ENCODE results near the gene CXCL8. TPM values are rescaled to one million over a fixed set of nuclear protein-coding genes. Genes with fewer than 3 reads are reported as not detected.

Gene CXCL8
- total and polyA plus RNA-seq, 2 of the 8 experiments (the other 6 are each of a cell fraction or from before 2014, with no cell fraction given), result not detected

DNA sequence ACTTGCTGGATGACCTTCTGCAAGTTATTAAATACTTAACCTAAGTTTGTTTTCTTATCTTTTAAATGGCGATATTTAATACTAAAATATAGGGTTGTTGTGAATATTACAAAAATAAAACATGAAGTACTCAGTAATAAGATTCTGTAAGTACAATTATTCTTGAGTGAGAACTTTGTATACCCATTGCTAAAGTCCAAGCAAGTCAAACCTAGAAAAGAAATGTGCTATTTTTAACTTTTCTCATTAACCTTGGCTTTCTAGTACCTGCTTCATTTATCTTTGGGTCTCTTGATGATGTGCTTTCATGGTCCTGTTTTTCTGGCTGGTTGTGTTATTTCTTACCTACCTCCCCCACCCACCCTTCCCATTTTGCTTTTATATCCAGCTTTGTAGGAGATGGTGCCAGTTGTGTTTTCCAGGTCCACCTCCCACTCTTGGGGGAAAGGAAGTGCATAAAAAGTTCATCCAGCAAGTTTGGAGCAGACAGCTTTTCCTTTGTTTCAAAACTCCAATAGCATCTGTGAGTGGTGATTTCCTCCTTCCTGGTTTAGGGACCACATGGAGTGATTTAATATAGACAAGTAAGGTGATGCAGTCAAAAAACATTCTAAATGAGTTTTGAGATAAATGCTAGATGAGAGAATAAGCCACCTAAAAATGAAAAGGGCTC is 7.5 kb upstream of the CXCL8 start:
- H3K56ac ChIP-seq (replicated peaks; ENCODE audit: insufficient read length, low read depth, low read length), result no peak overlapping the region
- no peak overlapping the region for H2BK12ac ChIP-seq (ENCODE audit: low read depth, low read length)
- ChIA-PET CTCF (ENCODE audit: partially characterized antibody) (interaction anchor here (4.1 kb wide), 1 partner anchor 401 kb away, joined by 30 read pairs; no protein-coding TSS in a partner anchor), POLR2A (ENCODE audit: partially characterized antibody) (no interaction called here)
- 79% methylated on average over 1 of the region's 1 CpG; no CpG with 5 or more reads in 1 of the 2 experiments for WGBS, 2 experiments (ENCODE audit: extremely low coverage in 1 of 2, insufficient coverage in 1 of 2, insufficient read length in 1 of 2, insufficient replicate concordance in 2 of 2, low coverage in 1 of 2, low lambda C conversion rate in 2 of 2, missing lambda C conversion rate in 1 of 2)
- H2AK5ac ChIP-seq (ENCODE audit: low read depth, low read length), result no peak overlapping the region
- H3K27me3 ChIP-seq (replicated peaks in 1 of 4; ENCODE audit: control insufficient read depth in 3 of 4, extremely low read depth in 1 of 4, insufficient read depth in 3 of 4, low read length in 3 of 4), result no peaks in the 10 kb centered on the region
- H3K79me1 ChIP-seq (ENCODE audit: low read depth, low read length), result no peaks in the 10 kb centered on the region
- no peak overlapping the region for H3K9ac ChIP-seq (replicated peaks in 1 of 4; ENCODE audit: extremely low read depth in 1 of 4, low read depth in 3 of 4, low read length in 3 of 4)
- H4K5ac ChIP-seq (ENCODE audit: insufficient read length, low read depth, low read length), result no peak overlapping the region
- no peak overlapping the region for H3K4me2 ChIP-seq (ENCODE audit: insufficient read depth in 1 of 2, low read depth in 2 of 2, low read length in 2 of 2)
- no peaks in the 10 kb centered on the region for H3K79me2 ChIP-seq (ENCODE audit: control insufficient read depth in 1 of 2, insufficient read depth in 2 of 2, low read length in 2 of 2)
- H2BK15ac ChIP-seq (ENCODE audit: low read length), result no peak overlapping the region
- no peaks in the 10 kb centered on the region for H3K36me3 ChIP-seq (ENCODE audit: control insufficient read depth in 2 of 4, insufficient read depth in 4 of 4, low read length in 3 of 4)
- H4K20me1 ChIP-seq (replicated peaks in 1 of 2; ENCODE audit: control insufficient read depth in 1 of 2, insufficient read depth in 2 of 2, low read length in 2 of 2), result no peaks in the 10 kb centered on the region
- DNase-seq (ENCODE audit: low read depth in 1 of 2, low spot score in 2 of 2) (no peak), FAIRE-seq (no peak)
- no peak overlapping the region for H3K18ac ChIP-seq (ENCODE audit: extremely low read depth, low read length)
- no peak overlapping the region for H4K8ac ChIP-seq (ENCODE audit: extremely low read depth, insufficient read depth, low read length)
- H2AFZ ChIP-seq (ENCODE audit: low read length), result no peak overlapping the region
- H3K14ac ChIP-seq (ENCODE audit: insufficient read length), result no peak overlapping the region
- no peak overlapping the region for H3K27ac ChIP-seq (ENCODE audit: low read depth, low read length)
- no peaks in the 10 kb centered on the region for H3K4me1 ChIP-seq (replicated peaks in 1 of 4; ENCODE audit: control insufficient read depth in 3 of 4, insufficient read depth in 4 of 4, low read length in 3 of 4)
- H2BK20ac ChIP-seq (ENCODE audit: low read length), result no peak overlapping the region
- no peak overlapping the region for H2BK120ac ChIP-seq (replicated peaks; ENCODE audit: low read depth, low read length)
- no peaks in the 10 kb centered on the region; the same call in 1 of the 2 replicates for H3K23me2 ChIP-seq (ENCODE audit: low read depth, low read length)
- no peak overlapping the region for H3K4me3 ChIP-seq (ENCODE audit: extremely low read depth in 1 of 4, insufficient read depth in 2 of 4, low read depth in 3 of 4, low read length in 4 of 4)
- no peak overlapping the region for H2BK5ac ChIP-seq (ENCODE audit: low read depth, low read length)
- no peak overlapping the region for H3K23ac ChIP-seq (ENCODE audit: insufficient read length)
- H3K4ac ChIP-seq (replicated peaks; ENCODE audit: insufficient read length, low read depth, low read length), result no peak overlapping the region
- H4K91ac ChIP-seq (replicated peaks; ENCODE audit: insufficient read length, low read length), result no peak overlapping the region
- H3K9me3 ChIP-seq (ENCODE audit: insufficient read depth in 2 of 2, low read depth in 1 of 2, low read length in 1 of 2), result no peaks in the 10 kb centered on the region
- TF ChIP-seq KDM5A (IDR thresholded peaks at IDR 0.05; ENCODE audit: low read length) (no peak), TAF1 (IDR thresholded peaks at IDR 0.05; ENCODE audit: low read depth, low read length) (no peak), CEBPB (IDR thresholded peaks at IDR 0.05; ENCODE audit: low read depth, low read length) (no peak), EZH2 (IDR thresholded peaks at IDR 0.05; ENCODE audit: low read depth, low read length, severe bottlenecking) (no peak), RFX5 (IDR thresholded peaks at IDR 0.05; ENCODE audit: borderline replicate concordance, low read depth, low read length) (no peak), EGR1 (IDR thresholded peaks at IDR 0.05; ENCODE audit: borderline replicate concordance, low read depth, low read length) (no peak), CHD1 (IDR thresholded peaks at IDR 0.05; ENCODE audit: low read depth, low read length) (no peak), SAP30 (IDR thresholded peaks at IDR 0.05; ENCODE audit: insufficient read depth, insufficient replicate concordance, low read length) (no peak), SP1 (IDR thresholded peaks at IDR 0.05; ENCODE audit: low read depth, low read length) (no peak), SP4 (IDR thresholded peaks at IDR 0.05; ENCODE audit: low read length) (no peak), RNF2 (IDR thresholded peaks at IDR 0.05; ENCODE audit: borderline replicate concordance, low read depth, low read length, missing control alignments, poor library complexity, severe bottlenecking) (no peak), SUZ12 (IDR thresholded peaks at IDR 0.05; ENCODE audit: low read length) (no peak), RAD21 (IDR thresholded peaks at IDR 0.05 in 1 of 2, conservative IDR thresholded peaks at IDR 0.05 in 1 of 2; ENCODE audit: low read depth in 2 of 2, low read length in 2 of 2) (no peak), ASH2L (IDR thresholded peaks at IDR 0.05; ENCODE audit: low read length) (no peak)

Measured in H1 (cell line).